HG02943 (cell line): ENCODE results near the gene PREX1.
"Not testable (repeated sequence)": the region's sequence is repeated elsewhere in the genome, so short reads cannot be mapped to it uniquely, and the experiment has no call there.

Experiments used
- ATAC-seq: cut with Tn5 transposase; IDR thresholded peaks from one replicate; pipeline ENCODE4 v1.9.1; 2021; ENCODE audit warnings: mild to moderate bottlenecking, low read depth, moderate library complexity; ENCODE audit not compliant: unreplicated experiment

PREX1 gene

GRCh38 chr20:48599106-48599747, 228.6 kb downstream of the PREX1 start:
- no peak for ATAC-seq

GRCh38 chr20:48598303-48598941, 229.4 kb downstream of the PREX1 start:
- not testable (repeated sequence) for ATAC-seq

- ATAC-seq, result no peak
Measured at GRCh38 chr20:48597521-48598302, 230.1 kb downstream of the PREX1 start.

GRCh38 chr20:48596334-48596898, 231.4 kb downstream of the PREX1 start:
- no peak for ATAC-seq

DNA sequence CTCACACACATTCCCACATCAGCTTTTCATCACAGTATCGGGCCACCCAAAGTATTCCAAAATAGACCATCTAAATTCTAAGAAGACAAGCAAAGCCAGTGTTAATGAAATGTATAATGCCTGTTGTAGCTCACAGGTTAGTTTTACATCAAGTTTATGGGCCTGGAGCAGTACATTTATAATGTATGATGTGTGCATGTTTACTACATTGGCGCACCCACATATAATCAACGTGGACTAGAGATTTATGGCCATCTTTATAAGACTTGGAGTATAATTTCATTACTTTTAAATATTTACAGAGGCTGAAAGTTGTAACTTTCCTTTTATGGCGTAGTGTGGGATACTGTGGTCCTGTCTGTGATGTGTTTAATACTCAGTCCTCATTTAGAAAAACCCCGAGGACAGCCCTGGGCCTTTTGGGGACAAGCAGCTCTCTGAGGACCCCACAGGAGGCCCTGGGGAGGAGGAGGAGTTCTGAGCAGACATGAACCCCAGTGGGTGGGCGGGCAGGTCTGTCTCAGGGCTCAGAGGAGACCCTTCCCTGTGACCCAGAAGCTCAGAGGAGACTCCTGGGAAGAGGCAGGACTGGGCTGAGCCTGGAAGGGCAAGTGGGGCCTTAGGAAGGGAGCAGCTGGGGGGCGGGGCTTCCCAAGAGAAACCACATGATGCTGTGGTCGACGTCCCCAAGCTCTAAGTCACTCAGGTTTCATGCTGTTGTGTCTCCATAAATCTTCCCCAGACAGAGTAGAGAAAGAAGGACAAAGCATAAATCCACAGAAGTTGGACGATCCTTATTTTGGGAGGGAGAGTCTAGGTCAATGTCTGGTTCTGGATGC, 232.1 kb downstream of the PREX1 start:
- ATAC-seq, result no peak

DNA sequence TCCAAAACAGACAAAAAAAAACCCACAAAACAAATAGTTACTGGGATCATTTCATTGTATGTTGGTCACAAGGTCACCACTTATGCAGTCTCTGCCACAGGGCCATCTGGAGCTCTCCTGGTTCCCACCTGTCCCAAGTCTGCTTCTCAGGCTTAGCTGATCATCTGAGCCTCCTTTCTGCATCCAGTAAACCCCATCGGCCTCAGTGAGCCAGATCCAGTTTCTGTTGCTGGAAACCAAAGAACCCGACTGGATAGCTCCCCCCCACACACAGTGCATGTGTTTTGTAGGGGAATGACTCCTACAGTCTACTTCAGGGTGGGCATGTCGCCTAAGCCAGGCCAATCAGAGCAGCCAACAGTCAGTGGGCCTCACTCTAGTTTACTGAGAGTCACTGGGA, 233.3 kb downstream of the PREX1 start:
- no peak for ATAC-seq

GRCh38 chr20:48592107-48592940, 235.5 kb downstream of the PREX1 start:
- no peak for ATAC-seq

DNA sequence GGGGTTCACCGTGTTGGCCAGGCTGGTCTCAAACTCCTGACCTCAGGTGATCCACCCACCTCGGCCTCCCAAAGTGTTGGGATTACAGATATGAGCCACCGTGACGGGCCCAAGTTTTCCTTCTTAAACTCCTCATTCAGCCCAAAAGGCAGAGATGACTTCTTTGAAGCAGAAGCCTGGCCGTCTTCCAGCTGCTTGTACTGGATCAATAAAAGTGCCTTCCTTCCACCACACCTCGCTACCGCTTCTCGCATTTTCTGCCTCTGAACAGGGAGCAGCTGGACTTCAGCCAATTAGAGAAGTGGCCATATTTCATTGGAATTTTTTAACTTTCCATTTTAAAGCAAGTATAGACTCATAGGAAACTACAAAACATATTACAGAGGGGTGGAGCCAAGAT, 241.1 kb downstream of the PREX1 start:
- ATAC-seq, result no peak

DNA sequence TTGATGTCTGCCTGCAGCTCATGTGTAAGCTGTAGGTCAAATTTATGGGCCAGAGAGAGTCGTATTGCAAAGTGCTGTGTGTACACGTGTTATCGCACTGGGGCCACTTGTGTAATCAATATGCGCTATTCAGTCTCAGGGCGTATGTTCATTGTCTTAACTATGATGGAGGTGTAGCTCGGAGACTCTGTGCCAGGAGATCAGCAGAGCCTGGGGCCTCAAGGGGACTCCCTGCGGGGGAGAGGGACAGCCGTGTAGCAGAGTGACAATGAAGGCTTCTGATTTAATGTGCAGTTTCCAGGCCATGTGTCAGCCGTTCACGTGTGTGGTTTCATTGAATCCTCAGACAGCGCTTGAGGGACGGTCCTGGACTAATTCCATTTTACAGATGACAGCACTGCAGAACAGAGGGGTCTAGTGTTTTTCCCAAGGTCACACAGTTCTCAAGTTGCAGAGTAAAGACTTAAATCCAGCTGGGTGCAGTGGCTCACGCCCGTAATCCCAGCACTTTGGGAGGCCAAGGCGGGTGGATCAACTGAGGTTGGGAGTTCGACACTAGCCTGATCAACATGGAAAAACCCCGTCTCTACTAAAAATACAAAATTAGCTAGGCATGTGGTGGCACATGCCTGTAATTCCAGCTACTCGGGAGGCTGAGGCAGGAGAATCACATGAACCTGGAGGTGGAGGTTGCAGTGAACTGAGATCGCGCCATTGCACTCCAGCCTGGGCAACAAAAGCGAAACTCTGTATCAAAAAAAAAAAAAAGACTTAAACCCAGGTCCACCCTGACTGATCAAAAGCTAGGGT, 242.5 kb downstream of the PREX1 start:
- no peak for ATAC-seq

GRCh38 chr20:48584391-48585060, 243.3 kb downstream of the PREX1 start:
- no peak for ATAC-seq

DNA sequence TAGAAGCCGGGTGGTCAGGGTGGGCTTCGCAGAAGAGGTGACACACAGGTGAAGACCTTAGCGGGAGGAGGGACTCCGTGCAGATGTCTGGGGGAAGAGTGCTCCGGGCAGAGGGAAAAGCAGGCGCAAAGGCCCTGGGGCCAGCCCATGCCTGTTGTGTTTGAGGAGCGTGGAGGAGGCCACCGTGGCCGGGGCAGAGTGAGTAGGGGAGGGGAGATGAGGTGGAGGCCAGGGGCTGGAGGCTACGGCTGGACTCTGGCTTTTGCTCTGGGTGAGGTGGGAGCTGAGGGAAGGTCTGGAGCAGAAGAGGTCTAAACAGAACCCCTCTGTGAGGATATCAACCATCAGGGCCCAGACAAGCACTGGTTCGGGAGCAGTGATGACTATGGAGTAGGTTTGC, 244.0 kb downstream of the PREX1 start:
- no peak for ATAC-seq

DNA sequence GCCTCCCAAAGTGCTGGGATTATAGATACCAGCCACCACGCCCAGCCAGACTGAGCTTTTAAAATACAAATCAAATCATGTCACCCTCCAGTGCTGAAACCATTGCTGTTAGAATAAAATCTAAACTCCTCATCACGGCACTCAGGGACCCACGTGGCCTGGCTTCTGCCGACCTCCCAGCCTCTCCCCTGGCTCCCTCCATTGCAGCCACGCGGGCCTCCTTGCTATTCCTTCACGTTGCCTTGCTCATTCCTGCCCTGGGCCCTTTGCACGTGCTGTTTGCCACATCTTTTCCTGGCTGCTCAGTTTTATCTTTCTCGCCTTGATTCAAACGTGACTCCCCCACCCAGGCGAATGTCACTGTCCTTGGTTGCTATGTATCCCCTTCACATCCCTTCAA, 244.6 kb downstream of the PREX1 start:
- no peak for ATAC-seq

DNA sequence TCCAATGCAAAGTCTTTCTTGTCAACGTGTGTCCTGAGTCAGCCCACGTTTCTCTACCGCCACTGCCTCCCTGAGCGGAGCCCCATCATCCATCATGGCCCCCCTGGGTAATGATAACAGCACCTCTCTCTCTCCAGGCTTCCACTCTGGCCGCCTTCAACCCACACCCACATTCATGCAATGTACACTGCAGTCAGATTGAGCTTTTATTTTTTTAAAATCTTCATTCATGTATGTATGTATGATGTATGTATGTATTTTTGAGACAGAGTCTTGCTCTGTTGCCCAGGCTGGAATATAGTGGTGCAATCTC, 245.2 kb downstream of the PREX1 start:
- no peak for ATAC-seq

GRCh38 chr20:48581167-48581566, 246.6 kb downstream of the PREX1 start:
- ATAC-seq, result no peak

- ATAC-seq, result no peak
Measured at GRCh38 chr20:48578397-48579098, 249.3 kb downstream of the PREX1 start.

- ATAC-seq, result no peak
Measured at GRCh38 chr20:48577557-48577956, 250.2 kb downstream of the PREX1 start.

DNA sequence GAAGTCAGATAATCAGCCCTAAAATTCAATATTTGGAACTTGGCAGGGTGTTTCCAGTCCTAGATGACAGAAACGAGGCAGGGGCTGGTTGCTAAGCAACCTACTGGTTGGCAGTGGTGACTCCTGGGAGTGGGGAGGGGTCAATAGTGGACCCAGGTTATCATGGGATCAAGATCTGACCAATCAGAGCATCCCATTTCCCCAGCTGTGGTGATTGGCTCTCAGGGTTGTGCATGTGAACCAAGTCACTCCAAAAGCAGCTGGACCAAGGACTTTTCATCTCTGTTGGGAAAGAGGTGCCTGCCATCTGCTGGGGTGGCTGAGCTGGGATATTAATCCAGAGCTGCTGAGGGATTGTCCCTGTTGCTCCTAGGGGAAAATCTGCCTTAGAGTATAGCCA, 253.4 kb downstream of the PREX1 start:
- ATAC-seq, result no peak
